Neural cell (in vitro differentiated cells): ENCODE data around the gene CA12.

ENCODE experiments used
- EP300 ChIP-seq: fragments of 450-650 bp; conservative IDR thresholded peaks from 2 replicates; pipeline ENCODE4 v1.6.1; 2014; ENCODE audit warnings: antibody characterized with exemption, mild to moderate bottlenecking, moderate library complexity; ENCODE audit not compliant: poor library complexity, severe bottlenecking
- EZH2 ChIP-seq: fragments of 200-600, 300-800 bp; shearing (Covaris generic), sonication (generic); IDR thresholded peaks from 2 replicates; pipeline ENCODE4 v1.6.1; 2014; ENCODE audit warnings: antibody characterized with exemption, low read length, borderline replicate concordance, mild to moderate bottlenecking; ENCODE audit not compliant: insufficient read depth, poor library complexity, severe bottlenecking
- TF ChIP-seq, protein P1 (sequence below): fragments of 450-650 bp; IDR thresholded peaks from 2 replicates; pipeline ENCODE4 v1.5.1; 2014; ENCODE audit warnings: antibody characterized with exemption, mild to moderate bottlenecking, moderate library complexity; ENCODE audit not compliant: poor library complexity, severe bottlenecking
- TF ChIP-seq, protein P2 (sequence below): IDR thresholded peaks from 2 replicates; pipeline ENCODE4 v1.6.1; 2012; ENCODE audit warnings: borderline replicate concordance

DNA sequence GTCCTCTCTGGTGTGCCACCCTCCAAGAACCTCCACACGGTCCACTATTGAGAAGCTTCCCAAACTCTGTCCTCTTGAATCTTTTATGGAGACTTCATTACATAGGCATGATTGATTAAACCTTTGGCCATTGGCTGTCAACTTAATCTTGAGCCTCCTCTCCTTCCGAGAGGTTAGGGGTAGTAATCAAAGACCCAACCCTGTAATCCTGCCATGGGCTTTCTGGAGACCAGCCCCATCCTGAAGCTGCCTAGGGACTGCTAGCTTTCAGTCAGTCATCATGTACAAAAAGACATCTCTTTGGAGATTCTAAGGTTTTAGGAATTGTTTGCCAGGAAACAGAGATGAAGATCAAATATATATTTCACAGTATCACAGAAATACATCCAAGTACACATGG, 67.2 kb downstream of the CA12 start:
- no peak for TF ChIP-seq EP300
- TF ChIP-seq, protein P1, sequence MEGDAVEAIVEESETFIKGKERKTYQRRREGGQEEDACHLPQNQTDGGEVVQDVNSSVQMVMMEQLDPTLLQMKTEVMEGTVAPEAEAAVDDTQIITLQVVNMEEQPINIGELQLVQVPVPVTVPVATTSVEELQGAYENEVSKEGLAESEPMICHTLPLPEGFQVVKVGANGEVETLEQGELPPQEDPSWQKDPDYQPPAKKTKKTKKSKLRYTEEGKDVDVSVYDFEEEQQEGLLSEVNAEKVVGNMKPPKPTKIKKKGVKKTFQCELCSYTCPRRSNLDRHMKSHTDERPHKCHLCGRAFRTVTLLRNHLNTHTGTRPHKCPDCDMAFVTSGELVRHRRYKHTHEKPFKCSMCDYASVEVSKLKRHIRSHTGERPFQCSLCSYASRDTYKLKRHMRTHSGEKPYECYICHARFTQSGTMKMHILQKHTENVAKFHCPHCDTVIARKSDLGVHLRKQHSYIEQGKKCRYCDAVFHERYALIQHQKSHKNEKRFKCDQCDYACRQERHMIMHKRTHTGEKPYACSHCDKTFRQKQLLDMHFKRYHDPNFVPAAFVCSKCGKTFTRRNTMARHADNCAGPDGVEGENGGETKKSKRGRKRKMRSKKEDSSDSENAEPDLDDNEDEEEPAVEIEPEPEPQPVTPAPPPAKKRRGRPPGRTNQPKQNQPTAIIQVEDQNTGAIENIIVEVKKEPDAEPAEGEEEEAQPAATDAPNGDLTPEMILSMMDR = no peak
- TF ChIP-seq, protein P2, sequence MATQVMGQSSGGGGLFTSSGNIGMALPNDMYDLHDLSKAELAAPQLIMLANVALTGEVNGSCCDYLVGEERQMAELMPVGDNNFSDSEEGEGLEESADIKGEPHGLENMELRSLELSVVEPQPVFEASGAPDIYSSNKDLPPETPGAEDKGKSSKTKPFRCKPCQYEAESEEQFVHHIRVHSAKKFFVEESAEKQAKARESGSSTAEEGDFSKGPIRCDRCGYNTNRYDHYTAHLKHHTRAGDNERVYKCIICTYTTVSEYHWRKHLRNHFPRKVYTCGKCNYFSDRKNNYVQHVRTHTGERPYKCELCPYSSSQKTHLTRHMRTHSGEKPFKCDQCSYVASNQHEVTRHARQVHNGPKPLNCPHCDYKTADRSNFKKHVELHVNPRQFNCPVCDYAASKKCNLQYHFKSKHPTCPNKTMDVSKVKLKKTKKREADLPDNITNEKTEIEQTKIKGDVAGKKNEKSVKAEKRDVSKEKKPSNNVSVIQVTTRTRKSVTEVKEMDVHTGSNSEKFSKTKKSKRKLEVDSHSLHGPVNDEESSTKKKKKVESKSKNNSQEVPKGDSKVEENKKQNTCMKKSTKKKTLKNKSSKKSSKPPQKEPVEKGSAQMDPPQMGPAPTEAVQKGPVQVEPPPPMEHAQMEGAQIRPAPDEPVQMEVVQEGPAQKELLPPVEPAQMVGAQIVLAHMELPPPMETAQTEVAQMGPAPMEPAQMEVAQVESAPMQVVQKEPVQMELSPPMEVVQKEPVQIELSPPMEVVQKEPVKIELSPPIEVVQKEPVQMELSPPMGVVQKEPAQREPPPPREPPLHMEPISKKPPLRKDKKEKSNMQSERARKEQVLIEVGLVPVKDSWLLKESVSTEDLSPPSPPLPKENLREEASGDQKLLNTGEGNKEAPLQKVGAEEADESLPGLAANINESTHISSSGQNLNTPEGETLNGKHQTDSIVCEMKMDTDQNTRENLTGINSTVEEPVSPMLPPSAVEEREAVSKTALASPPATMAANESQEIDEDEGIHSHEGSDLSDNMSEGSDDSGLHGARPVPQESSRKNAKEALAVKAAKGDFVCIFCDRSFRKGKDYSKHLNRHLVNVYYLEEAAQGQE = no peak
- no peak for TF ChIP-seq EZH2
